ENCODE data around the gene CGRRF1. TPM values are rescaled to one million over a fixed set of nuclear protein-coding genes. Genes with fewer than 3 reads are reported as not detected.

The CGRRF1 gene
- total RNA-seq = 21.0 TPM

GRCh38 chr14:54509546-54510501 is at the start of gene CGRRF1:
Gene CGRRF1 (plus strand): TSS chr14:54509906. CDS start chr14:54509960, 54 bp downstream.
- DNase-seq = peak; percentile 99

GRCh38 chr14:54462048-54462447 is 47.7 kb upstream of the CGRRF1 start:
- DNase-seq = no peak

- DNase-seq = no peak
Measured at GRCh38 chr14:54465654-54466053, 44.1 kb upstream of the CGRRF1 start.

GRCh38 chr14:54467280-54467679 is 42.4 kb upstream of the CGRRF1 start:
- no peak for DNase-seq

GRCh38 chr14:54470701-54471100 is 39.0 kb upstream of the CGRRF1 start:
- no peak for DNase-seq

GRCh38 chr14:54471641-54472040 is 38.1 kb upstream of the CGRRF1 start:
- DNase-seq = no peak

- no peak for DNase-seq
Measured at GRCh38 chr14:54472315-54472714, 37.4 kb upstream of the CGRRF1 start.

GRCh38 chr14:54474232-54474793 is 35.4 kb upstream of the CGRRF1 start:
- no peak for DNase-seq

GRCh38 chr14:54475187-54475899 is 34.4 kb upstream of the CGRRF1 start:
- peak; percentile 63 for DNase-seq

GRCh38 chr14:54475911-54476310 is 33.8 kb upstream of the CGRRF1 start:
- DNase-seq = no peak

- no peak for DNase-seq
Measured at GRCh38 chr14:54478636-54479215, 31.0 kb upstream of the CGRRF1 start.

GRCh38 chr14:54480830-54481562 is 28.7 kb upstream of the CGRRF1 start:
- no peak for DNase-seq

- no peak for DNase-seq
Measured at GRCh38 chr14:54481695-54482094, 28.0 kb upstream of the CGRRF1 start.

- DNase-seq = no peak
Measured at GRCh38 chr14:54483073-54483745, 26.5 kb upstream of the CGRRF1 start.

GRCh38 chr14:54483846-54484245 is 25.9 kb upstream of the CGRRF1 start:
- no peak for DNase-seq

GRCh38 chr14:54486685-54487084 is 23.0 kb upstream of the CGRRF1 start:
- DNase-seq = no peak

GRCh38 chr14:54487771-54488170 is 21.9 kb upstream of the CGRRF1 start:
- peak; percentile 30 for DNase-seq

- no peak for DNase-seq
Measured at GRCh38 chr14:54488318-54488645, 21.4 kb upstream of the CGRRF1 start.

- peak; percentile 96 for DNase-seq
Measured at GRCh38 chr14:54488646-54489317, 20.9 kb upstream of the CGRRF1 start, which contains the start of gene GMFB. Gene GMFB (minus strand): TSS chr14:54488980. CDS start chr14:54488927, 53 bp downstream.

GRCh38 chr14:54489318-54489683 is 20.4 kb upstream of the CGRRF1 start:
- no peak for DNase-seq

Data from tongue (tissue), 2 donors.